Measurements from ENCODE around the gene SLC25A10. TPM values are rescaled to one million over a fixed set of nuclear protein-coding genes. Genes with fewer than 3 reads are reported as not detected.

Gene SLC25A10
- polyA plus RNA-seq, 1 donor, result 42.2 TPM

- Histone ChIP-seq H3K27me3 (ENCODE audit: control insufficient read depth, insufficient read depth, low read length) (peaks cover 5% of the 10 kb centered on the region), H3K36me3 (ENCODE audit: control insufficient read depth, insufficient read depth, low read length) (peaks cover 20% of the 10 kb centered on the region), H3K4me1 (ENCODE audit: control insufficient read depth, insufficient read depth, low read length) (peaks cover 38% of the 10 kb centered on the region), H3K4me3 (ENCODE audit: low read length) (peak overlapping the region; percentile 58), H3K9me3 (ENCODE audit: control insufficient read depth, low read depth, low read length) (no peaks in the 10 kb centered on the region), H3K27ac (ENCODE audit: low read length) (peak overlapping the region; percentile 50)
- DNase-seq, result peak; percentile 47 to 64
- WGBS (ENCODE audit: insufficient coverage, low lambda C conversion rate), result no CpG with 5 or more reads among the region's 36 CpGs
Measured at GRCh38 chr17:81713556-81714411, 1.7 kb downstream of the SLC25A10 start.

GRCh38 chr17:81714412-81715106, 2.5 kb downstream of the SLC25A10 start:
- Histone ChIP-seq H3K4me3 (ENCODE audit: low read length) (peak overlapping the region; percentile 58), H3K36me3 (ENCODE audit: control insufficient read depth, insufficient read depth, low read length) (peaks cover 17% of the 10 kb centered on the region), H3K27me3 (ENCODE audit: control insufficient read depth, insufficient read depth, low read length) (peaks cover 5% of the 10 kb centered on the region), H3K27ac (ENCODE audit: low read length) (peak overlapping the region; percentile 50), H3K4me1 (ENCODE audit: control insufficient read depth, insufficient read depth, low read length) (peaks cover 38% of the 10 kb centered on the region), H3K9me3 (ENCODE audit: control insufficient read depth, low read depth, low read length) (no peaks in the 10 kb centered on the region)
- DNase-seq, result no peak
- WGBS (ENCODE audit: insufficient coverage, low lambda C conversion rate), result no CpG with 5 or more reads among the region's 39 CpGs

DNA sequence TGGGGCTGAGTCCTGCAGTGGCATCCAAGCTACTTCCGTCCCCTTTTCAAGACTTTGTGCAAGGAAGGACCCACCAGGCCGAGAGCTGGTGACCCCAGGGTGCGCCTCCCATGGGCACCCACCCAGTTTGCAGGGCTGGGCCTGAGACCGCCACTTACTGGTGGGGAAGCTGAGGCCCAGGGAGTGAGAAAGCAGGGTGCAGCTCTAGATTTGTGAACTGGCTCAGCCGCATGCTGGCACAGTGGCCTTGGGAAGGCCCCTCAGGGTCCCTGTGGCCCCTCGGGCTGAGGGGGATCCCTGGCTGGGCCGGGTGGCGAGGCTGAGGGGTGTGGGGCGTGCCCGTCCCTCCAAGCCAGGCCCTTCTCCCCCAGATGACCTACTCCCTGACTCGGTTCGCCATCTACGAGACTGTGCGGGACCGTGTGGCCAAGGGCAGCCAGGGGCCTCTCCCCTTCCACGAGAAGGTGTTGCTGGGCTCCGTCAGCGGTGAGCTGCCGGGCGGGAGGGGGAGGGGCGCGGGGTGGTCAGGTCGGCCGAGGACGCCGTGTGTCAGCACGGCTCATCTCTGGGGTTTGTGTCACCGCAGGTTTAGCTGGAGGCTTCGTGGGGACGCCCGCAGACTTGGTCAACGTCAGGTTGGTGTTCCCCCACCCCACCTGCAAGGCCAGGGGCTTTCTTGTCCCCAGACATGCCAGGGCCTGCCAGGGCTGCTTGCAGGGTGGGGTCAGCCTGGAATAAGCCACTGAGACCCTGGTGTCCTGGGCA, 3.2 kb downstream of the SLC25A10 start:
- Histone ChIP-seq H3K27ac (ENCODE audit: low read length) (no peak overlapping the region), H3K4me1 (ENCODE audit: control insufficient read depth, insufficient read depth, low read length) (peaks cover 32% of the 10 kb centered on the region), H3K9me3 (ENCODE audit: control insufficient read depth, low read depth, low read length) (no peaks in the 10 kb centered on the region), H3K27me3 (ENCODE audit: control insufficient read depth, insufficient read depth, low read length) (peaks cover 5% of the 10 kb centered on the region), H3K36me3 (ENCODE audit: control insufficient read depth, insufficient read depth, low read length) (peaks cover 21% of the 10 kb centered on the region), H3K4me3 (ENCODE audit: low read length) (no peak overlapping the region)
- no peak for DNase-seq
- WGBS (ENCODE audit: insufficient coverage, low lambda C conversion rate), result no CpG with 5 or more reads among the region's 32 CpGs

GRCh38 chr17:81715872-81716673, 4.0 kb downstream of the SLC25A10 start:
- Histone ChIP-seq H3K4me1 (ENCODE audit: control insufficient read depth, insufficient read depth, low read length) (peaks cover 25% of the 10 kb centered on the region), H3K27me3 (ENCODE audit: control insufficient read depth, insufficient read depth, low read length) (peaks cover 4% of the 10 kb centered on the region), H3K9me3 (ENCODE audit: control insufficient read depth, low read depth, low read length) (no peaks in the 10 kb centered on the region), H3K4me3 (ENCODE audit: low read length) (no peak overlapping the region), H3K27ac (ENCODE audit: low read length) (no peak overlapping the region), H3K36me3 (ENCODE audit: control insufficient read depth, insufficient read depth, low read length) (peaks cover 21% of the 10 kb centered on the region)
- DNase-seq, result no peak
- WGBS (ENCODE audit: insufficient coverage, low lambda C conversion rate), result no CpG with 5 or more reads among the region's 43 CpGs

GRCh38 chr17:81716674-81716996, 4.6 kb downstream of the SLC25A10 start:
- Histone ChIP-seq H3K9me3 (ENCODE audit: control insufficient read depth, low read depth, low read length) (no peaks in the 10 kb centered on the region), H3K36me3 (ENCODE audit: control insufficient read depth, insufficient read depth, low read length) (peaks cover 21% of the 10 kb centered on the region), H3K27ac (ENCODE audit: low read length) (no peak overlapping the region), H3K4me3 (ENCODE audit: low read length) (no peak overlapping the region), H3K4me1 (ENCODE audit: control insufficient read depth, insufficient read depth, low read length) (peaks cover 20% of the 10 kb centered on the region), H3K27me3 (ENCODE audit: control insufficient read depth, insufficient read depth, low read length) (no peaks in the 10 kb centered on the region)
- WGBS (ENCODE audit: insufficient coverage, low lambda C conversion rate), result no CpG with 5 or more reads among the region's 12 CpGs
- DNase-seq, result no peak

DNA sequence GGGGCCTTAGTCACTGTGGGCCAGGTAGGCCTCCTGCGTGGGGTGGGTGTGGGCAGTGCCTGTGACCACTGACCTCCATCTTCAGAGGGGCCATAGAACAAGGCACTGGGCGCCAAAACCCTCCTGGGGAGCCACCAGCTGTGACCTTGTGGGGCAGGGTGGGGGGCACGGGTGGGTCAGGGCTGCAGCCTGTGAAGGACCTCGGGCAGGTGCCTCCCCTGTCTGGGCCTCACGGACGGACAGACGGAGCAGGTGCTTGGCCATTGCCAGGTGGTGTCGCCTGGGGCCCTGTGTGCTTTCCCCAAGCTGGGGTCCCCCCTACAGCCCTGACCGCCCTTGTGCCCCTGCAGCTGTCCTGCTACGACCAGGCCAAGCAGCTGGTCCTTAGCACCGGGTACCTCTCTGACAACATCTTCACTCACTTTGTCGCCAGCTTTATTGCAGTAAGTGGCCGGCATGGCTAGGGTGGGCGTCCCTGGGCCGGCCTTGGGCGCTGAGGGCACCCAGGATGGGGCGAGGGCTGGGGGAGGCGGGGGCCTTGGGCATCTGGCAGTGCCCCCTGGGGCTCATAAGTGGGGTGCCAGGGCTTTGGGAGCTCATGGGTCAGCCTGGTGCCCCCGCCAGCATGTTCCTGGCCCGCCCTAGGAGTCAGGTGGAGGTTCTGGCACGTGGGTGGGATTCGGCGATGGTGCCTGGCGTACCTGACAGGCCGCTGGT, 5.1 kb downstream of the SLC25A10 start:
- Histone ChIP-seq H3K36me3 (ENCODE audit: control insufficient read depth, insufficient read depth, low read length) (peaks cover 21% of the 10 kb centered on the region), H3K9me3 (ENCODE audit: control insufficient read depth, low read depth, low read length) (no peaks in the 10 kb centered on the region), H3K4me3 (ENCODE audit: low read length) (no peak overlapping the region), H3K4me1 (ENCODE audit: control insufficient read depth, insufficient read depth, low read length) (peaks cover 20% of the 10 kb centered on the region), H3K27ac (ENCODE audit: low read length) (no peak overlapping the region), H3K27me3 (ENCODE audit: control insufficient read depth, insufficient read depth, low read length) (no peaks in the 10 kb centered on the region)
- DNase-seq, result no peak
- no CpG with 5 or more reads among the region's 25 CpGs for WGBS (ENCODE audit: insufficient coverage, low lambda C conversion rate)

GRCh38 chr17:81717766-81718089, 5.6 kb downstream of the SLC25A10 start:
- WGBS (ENCODE audit: insufficient coverage, low lambda C conversion rate), result no CpG with 5 or more reads among the region's 9 CpGs
- Histone ChIP-seq H3K36me3 (ENCODE audit: control insufficient read depth, insufficient read depth, low read length) (peaks cover 21% of the 10 kb centered on the region), H3K4me1 (ENCODE audit: control insufficient read depth, insufficient read depth, low read length) (peaks cover 24% of the 10 kb centered on the region), H3K27me3 (ENCODE audit: control insufficient read depth, insufficient read depth, low read length) (no peaks in the 10 kb centered on the region), H3K27ac (ENCODE audit: low read length) (no peak overlapping the region), H3K9me3 (ENCODE audit: control insufficient read depth, low read depth, low read length) (no peaks in the 10 kb centered on the region), H3K4me3 (ENCODE audit: low read length) (no peak overlapping the region)
- no peak for DNase-seq

DNA sequence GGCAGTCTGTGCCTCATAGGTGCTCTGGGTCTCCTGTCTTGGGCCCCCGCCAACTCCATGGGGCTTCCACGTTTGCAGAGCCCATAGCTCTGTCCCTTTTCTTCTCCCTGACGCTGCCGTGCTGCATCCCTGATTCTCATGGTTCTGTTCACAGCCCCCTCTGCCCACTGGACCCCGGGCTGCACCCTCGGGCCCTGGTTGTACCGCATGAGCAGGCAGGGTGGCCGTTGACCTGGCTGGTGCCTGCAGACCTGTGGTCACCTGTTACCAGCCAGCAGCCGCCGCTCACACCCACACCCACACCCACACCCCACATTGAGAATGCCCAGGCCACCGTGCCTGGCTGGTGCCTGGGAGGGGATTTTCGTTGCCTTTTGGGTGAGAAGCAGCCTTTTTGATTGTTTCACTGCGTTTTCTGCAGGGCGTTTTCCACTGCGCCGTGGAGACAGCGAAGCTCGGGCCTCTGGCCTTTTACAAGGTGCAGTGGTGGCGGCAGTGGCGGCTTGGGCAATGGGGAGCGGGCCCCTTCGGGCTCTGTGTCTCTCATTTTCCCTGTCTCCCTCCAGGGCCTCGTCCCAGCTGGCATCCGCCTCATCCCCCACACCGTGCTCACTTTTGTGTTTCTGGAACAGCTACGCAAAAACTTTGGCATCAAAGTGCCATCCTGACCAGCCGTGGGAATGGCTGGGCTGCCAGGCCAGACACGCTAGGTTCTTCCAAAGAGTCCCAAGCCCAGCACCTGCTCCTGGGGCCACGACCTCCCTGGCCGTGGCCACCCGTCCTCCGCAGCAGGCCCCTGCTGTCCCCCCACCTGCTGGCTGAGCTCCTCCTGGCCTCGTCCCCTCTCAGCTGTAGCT, 7.6 kb downstream of the SLC25A10 start:
- DNase-seq, result no peak
- Histone ChIP-seq H3K27ac (ENCODE audit: low read length) (no peak overlapping the region), H3K36me3 (ENCODE audit: control insufficient read depth, insufficient read depth, low read length) (peaks cover 21% of the 10 kb centered on the region), H3K27me3 (ENCODE audit: control insufficient read depth, insufficient read depth, low read length) (no peaks in the 10 kb centered on the region), H3K4me1 (ENCODE audit: control insufficient read depth, insufficient read depth, low read length) (peaks cover 12% of the 10 kb centered on the region), H3K9me3 (ENCODE audit: control insufficient read depth, low read depth, low read length) (no peaks in the 10 kb centered on the region), H3K4me3 (ENCODE audit: low read length) (no peak overlapping the region)
- WGBS (ENCODE audit: insufficient coverage, low lambda C conversion rate), result no CpG with 5 or more reads among the region's 33 CpGs

All from large intestine (tissue), 3 donors.